C4-2B (cell line): ENCODE data around the gene CLPSL1.

Experiments
- ZFX ChIP-seq: fragments of 450-650 bp; IDR thresholded peaks from 2 replicates; pipeline ENCODE4 v1.6.1; 2017
- TF ChIP-seq, protein P1 (sequence below): fragments of 450-650 bp; conservative IDR thresholded peaks from 2 replicates; pipeline ENCODE4 v1.5.1; 2017; ENCODE audit warnings: mild to moderate bottlenecking

DNA sequence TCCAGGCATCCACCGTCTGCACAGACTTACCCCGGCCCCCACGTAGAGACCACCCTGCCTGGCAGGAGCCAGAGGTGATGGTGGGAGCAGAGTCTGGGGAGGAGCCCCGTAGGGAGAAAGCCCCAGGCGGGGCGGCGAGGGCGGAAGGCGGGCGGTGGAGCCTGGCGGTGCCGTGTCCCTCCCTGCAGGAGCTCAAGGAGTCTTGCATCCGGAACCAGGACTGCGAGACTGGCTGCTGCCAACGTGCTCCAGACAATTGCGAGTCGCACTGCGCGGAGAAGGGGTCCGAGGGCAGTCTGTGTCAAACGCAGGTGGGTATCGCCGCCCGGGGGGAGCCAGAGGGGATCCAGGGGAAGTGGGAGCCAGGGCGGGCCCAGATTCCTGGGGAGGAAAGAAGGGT lies 6.0 kb downstream of the CLPSL1 start:
- TF ChIP-seq, protein P1, sequence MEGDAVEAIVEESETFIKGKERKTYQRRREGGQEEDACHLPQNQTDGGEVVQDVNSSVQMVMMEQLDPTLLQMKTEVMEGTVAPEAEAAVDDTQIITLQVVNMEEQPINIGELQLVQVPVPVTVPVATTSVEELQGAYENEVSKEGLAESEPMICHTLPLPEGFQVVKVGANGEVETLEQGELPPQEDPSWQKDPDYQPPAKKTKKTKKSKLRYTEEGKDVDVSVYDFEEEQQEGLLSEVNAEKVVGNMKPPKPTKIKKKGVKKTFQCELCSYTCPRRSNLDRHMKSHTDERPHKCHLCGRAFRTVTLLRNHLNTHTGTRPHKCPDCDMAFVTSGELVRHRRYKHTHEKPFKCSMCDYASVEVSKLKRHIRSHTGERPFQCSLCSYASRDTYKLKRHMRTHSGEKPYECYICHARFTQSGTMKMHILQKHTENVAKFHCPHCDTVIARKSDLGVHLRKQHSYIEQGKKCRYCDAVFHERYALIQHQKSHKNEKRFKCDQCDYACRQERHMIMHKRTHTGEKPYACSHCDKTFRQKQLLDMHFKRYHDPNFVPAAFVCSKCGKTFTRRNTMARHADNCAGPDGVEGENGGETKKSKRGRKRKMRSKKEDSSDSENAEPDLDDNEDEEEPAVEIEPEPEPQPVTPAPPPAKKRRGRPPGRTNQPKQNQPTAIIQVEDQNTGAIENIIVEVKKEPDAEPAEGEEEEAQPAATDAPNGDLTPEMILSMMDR, result no peak
- TF ChIP-seq ZFX, result no peak
